Osteocyte (in vitro differentiated cells): ENCODE measurements around the gene PDE3B. TPM values are rescaled to one million over a fixed set of nuclear protein-coding genes. Genes with fewer than 3 reads are reported as not detected.
"Not testable (repeated sequence)": the region's sequence is repeated elsewhere in the genome, so short reads cannot be mapped to it uniquely, and the experiment has no call there.

ENCODE experiments used
- DNase-seq: peaks from one replicate; pipeline ENCODE4 v3.0.0; 2021; ENCODE audit warnings: mixed read lengths; ENCODE audit not compliant: unreplicated experiment; ENCODE audit errors: extremely low spot score
- H3K27ac Mint-ChIP-seq: one replicate; pipeline ENCODE4 v1.8.0; 2021; ENCODE audit warnings: mild to moderate bottlenecking, mixed read lengths; ENCODE audit not compliant: unreplicated experiment
- H3K27me3 Mint-ChIP-seq: one replicate; pipeline ENCODE4 v1.8.0; 2021; ENCODE audit warnings: mixed read lengths; ENCODE audit not compliant: unreplicated experiment
- H3K36me3 Mint-ChIP-seq: one replicate; pipeline ENCODE4 v1.8.0; 2021; ENCODE audit warnings: mixed read lengths; ENCODE audit not compliant: unreplicated experiment
- H3K4me1 Mint-ChIP-seq: one replicate; pipeline ENCODE4 v1.8.0; 2021; ENCODE audit warnings: mixed read lengths; ENCODE audit not compliant: unreplicated experiment
- H3K4me3 Mint-ChIP-seq: one replicate; pipeline ENCODE4 v1.8.0; 2021; ENCODE audit warnings: mild to moderate bottlenecking, moderate library complexity, mixed read lengths; ENCODE audit not compliant: unreplicated experiment
- H3K9me3 Mint-ChIP-seq: one replicate; pipeline ENCODE4 v1.8.0; 2021; ENCODE audit warnings: mixed read lengths; ENCODE audit not compliant: unreplicated experiment
- total RNA-seq: library from RNA; stranded (reverse); gene quantifications from 2 replicates; pipeline ENCODE4 v1.2.1, GENCODE V29; 2021
- TF ChIP-seq, protein P1 (sequence below): fragments of 200-600 bp; sonication (generic); IDR thresholded peaks from 2 replicates; pipeline ENCODE4 v1.5.0; 2021; ENCODE audit warnings: antibody characterized with exemption, mild to moderate bottlenecking, moderate library complexity

The PDE3B gene
- total RNA-seq, 1 donor from 2014 or later, result 0.08 TPM

DNA sequence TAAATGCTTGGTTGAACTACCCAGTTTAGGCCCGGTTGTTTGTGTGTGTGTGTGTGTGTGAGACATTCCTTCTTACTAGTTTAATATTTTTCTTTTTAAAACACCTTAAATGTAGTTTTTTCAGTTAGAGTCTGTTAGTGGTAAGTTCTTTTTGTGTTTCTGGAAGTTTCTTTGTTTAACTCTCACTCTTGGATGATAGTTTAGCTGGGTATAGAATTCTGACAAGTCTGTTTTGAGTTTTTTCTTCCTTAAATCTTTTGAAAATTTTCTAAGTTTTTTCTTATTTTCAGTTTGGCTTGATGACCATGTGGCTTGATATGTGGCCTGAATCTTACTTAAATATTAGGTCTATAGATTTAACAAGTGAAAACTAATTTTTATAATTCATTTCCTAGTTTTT, 60.1 kb downstream of the PDE3B start:
- Mint-ChIP-seq H3K27ac (no peak overlapping the region), H3K4me1 (no peaks in the 10 kb centered on the region), H3K36me3 (no peaks in the 10 kb centered on the region)

DNA sequence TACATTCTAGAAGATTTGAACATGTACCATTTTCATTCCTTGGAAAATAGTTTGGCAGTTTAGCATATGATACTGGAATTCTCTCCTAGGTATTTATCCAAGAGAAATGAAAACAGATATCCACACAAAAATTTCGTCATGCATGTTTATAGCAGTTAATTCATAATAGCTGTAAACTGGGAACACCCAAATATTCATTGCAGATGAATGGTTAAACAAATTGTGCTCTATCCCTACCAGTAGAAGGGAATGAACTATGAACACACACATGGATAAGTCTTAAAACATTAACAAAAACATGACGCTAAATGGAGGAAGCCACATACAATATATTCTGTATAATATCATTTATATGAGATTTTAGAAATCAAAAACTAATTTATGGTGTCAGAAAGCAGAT, 61.5 kb downstream of the PDE3B start:
- no peaks in the 10 kb centered on the region for H3K4me1 Mint-ChIP-seq
- H3K27ac Mint-ChIP-seq, result no peak overlapping the region
- TF ChIP-seq, protein P1, sequence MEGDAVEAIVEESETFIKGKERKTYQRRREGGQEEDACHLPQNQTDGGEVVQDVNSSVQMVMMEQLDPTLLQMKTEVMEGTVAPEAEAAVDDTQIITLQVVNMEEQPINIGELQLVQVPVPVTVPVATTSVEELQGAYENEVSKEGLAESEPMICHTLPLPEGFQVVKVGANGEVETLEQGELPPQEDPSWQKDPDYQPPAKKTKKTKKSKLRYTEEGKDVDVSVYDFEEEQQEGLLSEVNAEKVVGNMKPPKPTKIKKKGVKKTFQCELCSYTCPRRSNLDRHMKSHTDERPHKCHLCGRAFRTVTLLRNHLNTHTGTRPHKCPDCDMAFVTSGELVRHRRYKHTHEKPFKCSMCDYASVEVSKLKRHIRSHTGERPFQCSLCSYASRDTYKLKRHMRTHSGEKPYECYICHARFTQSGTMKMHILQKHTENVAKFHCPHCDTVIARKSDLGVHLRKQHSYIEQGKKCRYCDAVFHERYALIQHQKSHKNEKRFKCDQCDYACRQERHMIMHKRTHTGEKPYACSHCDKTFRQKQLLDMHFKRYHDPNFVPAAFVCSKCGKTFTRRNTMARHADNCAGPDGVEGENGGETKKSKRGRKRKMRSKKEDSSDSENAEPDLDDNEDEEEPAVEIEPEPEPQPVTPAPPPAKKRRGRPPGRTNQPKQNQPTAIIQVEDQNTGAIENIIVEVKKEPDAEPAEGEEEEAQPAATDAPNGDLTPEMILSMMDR, result no peak
- H3K36me3 Mint-ChIP-seq, result no peaks in the 10 kb centered on the region
- peaks cover 12% of the 10 kb centered on the region for H3K9me3 Mint-ChIP-seq
- peaks cover 11% of the 10 kb centered on the region for H3K27me3 Mint-ChIP-seq
- no peak overlapping the region for H3K4me3 Mint-ChIP-seq
- DNase-seq, result no peak

More for the DNA sequence above, 60.1 kb downstream of the PDE3B start:
- H3K27me3 Mint-ChIP-seq, result peaks cover 12% of the 10 kb centered on the region
- no peak overlapping the region for H3K4me3 Mint-ChIP-seq
- TF ChIP-seq, protein P1, result no peak
- DNase-seq, result no peak
- H3K9me3 Mint-ChIP-seq, result peaks cover 12% of the 10 kb centered on the region

GRCh38 chr11:14713496-14714244, 70.1 kb downstream of the PDE3B start:
- Mint-ChIP-seq H3K27ac (no peak overlapping the region), H3K36me3 (no peaks in the 10 kb centered on the region), H3K27me3 (peaks cover 2% of the 10 kb centered on the region), H3K4me1 (no peaks in the 10 kb centered on the region), H3K9me3 (no peaks in the 10 kb centered on the region), H3K4me3 (no peak overlapping the region)
- DNase-seq, result no peak
- TF ChIP-seq, protein P1, result no peak

GRCh38 chr11:14715669-14716068, 72.1 kb downstream of the PDE3B start:
- not testable (repeated sequence) for DNase-seq, H3K4me1 Mint-ChIP-seq, H3K27me3 Mint-ChIP-seq, H3K4me3 Mint-ChIP-seq, H3K36me3 Mint-ChIP-seq, H3K9me3 Mint-ChIP-seq, H3K27ac Mint-ChIP-seq

DNA sequence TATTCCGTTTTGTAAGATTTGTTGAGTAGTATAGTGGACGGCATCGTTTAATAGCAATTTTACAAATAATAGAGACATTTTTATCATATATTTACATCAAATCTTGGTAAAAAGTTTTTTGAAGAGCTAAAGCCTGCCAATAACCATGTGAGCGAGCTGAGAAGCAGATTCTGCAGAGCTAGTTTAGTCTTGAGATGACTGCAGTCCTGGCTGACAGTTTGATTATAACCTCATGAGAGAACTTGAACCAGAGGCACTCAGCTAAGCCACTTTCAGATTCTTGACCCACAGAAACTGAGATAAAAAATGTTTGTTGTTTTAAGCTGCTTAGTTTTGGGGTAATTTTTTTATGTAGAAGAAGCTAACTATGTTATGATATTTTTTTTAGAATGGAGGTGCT, 78.9 kb downstream of the PDE3B start:
- H3K4me3 Mint-ChIP-seq, result no peak overlapping the region
- H3K27me3 Mint-ChIP-seq, result no peaks in the 10 kb centered on the region
- no peaks in the 10 kb centered on the region for H3K4me1 Mint-ChIP-seq
- TF ChIP-seq, protein P1, result no peak
- DNase-seq, result no peak
- no peaks in the 10 kb centered on the region for H3K9me3 Mint-ChIP-seq
- no peak overlapping the region for H3K27ac Mint-ChIP-seq
- H3K36me3 Mint-ChIP-seq, result no peaks in the 10 kb centered on the region
